ENCODE data around the gene COQ8B. TPM values are rescaled to one million over a fixed set of nuclear protein-coding genes. Genes with fewer than 3 reads are reported as not detected.

The COQ8B gene
- total RNA-seq, 1 donor from 2014 or later, result 38.5 TPM

DNA sequence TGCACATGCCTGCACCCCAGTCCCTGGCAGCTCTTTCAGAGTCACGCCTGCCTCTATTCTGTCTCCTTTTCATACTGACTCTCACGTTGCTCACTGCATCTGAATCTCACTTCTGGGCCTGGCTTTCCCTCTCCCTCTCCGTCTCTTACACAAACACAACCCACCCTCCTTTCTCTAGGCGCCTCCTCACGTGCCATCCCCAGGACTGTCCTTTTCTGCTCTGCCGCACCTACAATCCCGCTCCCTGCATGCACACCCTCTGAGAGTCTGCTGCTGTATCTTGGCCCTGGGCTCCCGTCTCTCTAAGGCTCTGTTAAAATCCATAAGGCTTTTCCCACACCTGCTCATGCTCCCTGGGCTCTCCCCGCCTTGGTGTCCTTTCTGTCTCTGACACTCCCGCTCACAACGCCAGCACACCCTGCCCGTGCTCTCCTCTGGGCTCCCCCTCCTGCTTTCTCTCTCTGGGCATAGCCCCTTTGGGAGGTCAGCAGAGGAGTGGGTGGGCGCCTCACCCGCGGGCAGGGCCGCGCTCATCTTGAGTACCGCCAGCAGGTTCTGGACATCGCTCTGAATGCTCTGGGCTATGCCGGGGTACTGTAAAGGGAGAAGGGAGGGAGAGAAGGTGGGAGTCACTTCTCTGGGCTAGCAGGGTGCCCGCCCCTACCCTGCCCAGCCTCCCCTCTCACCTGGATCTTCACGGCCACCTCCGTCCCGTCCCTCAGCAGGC lies 13.5 kb downstream of the COQ8B start:
- intact Hi-C loops (cut with micrococcal nuclease), result no loop called here
- ATAC-seq (ENCODE audit: low read depth) (no peak), DNase-seq (no peak)
- Mint-ChIP-seq H3K36me3 (ENCODE audit: low read depth) (peaks cover 68% of the 10 kb centered on the region), H3K9me3 (no peaks in the 10 kb centered on the region), H3K4me1 (no peaks in the 10 kb centered on the region), H3K27me3 (no peaks in the 10 kb centered on the region), H3K4me3 (no peak overlapping the region), H3K27ac (no peak overlapping the region)
- TF ChIP-seq, protein P1, sequence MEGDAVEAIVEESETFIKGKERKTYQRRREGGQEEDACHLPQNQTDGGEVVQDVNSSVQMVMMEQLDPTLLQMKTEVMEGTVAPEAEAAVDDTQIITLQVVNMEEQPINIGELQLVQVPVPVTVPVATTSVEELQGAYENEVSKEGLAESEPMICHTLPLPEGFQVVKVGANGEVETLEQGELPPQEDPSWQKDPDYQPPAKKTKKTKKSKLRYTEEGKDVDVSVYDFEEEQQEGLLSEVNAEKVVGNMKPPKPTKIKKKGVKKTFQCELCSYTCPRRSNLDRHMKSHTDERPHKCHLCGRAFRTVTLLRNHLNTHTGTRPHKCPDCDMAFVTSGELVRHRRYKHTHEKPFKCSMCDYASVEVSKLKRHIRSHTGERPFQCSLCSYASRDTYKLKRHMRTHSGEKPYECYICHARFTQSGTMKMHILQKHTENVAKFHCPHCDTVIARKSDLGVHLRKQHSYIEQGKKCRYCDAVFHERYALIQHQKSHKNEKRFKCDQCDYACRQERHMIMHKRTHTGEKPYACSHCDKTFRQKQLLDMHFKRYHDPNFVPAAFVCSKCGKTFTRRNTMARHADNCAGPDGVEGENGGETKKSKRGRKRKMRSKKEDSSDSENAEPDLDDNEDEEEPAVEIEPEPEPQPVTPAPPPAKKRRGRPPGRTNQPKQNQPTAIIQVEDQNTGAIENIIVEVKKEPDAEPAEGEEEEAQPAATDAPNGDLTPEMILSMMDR (IDR thresholded peaks at IDR 0.05), result no peak
- POLR2A ChIA-PET, result interaction anchor here (0.7 to 0.8 kb wide), 2 partner anchors 18 to 74 kb away, joined by 3 to 5 read pairs; no protein-coding TSS in a partner anchor
- CTCF ChIA-PET, result no interaction called here

DNA sequence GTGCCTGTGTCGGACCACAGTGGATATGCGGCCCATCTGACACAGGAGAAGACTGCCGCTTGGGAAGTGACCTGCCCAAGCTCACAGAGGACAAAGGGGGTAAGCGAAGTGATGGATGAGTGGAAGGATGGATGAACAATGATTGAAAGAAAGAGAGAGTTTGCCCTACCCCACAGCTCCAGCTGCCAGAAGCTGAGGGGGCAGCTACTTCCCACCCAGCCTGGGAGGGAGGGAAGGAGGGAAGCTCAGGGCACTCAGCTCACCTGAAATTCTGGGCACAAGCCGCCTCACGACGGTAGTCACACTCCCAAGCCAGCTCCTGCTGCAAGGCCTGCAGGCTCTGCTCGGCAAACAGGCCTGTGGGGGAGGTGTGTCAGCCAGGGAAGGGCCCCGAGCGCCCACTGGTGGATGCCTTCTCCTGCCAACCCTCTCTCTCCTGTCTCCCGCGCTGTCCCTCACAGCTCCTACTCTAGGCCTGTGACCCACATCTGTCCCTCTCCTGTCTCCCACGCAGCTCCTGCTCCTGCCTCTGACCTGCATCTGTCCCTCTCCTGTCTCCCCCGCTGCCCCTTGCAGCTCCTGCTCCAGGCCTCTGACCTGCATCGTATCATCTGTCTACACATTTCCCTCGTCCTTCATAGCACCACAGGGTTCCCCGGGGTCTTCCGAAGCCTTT lies 14.2 kb downstream of the COQ8B start:
- H3K4me3 Mint-ChIP-seq, result no peak overlapping the region
- ChIA-PET POLR2A (interaction anchor here (0.5 to 0.7 kb wide), 2 partner anchors 19 to 561 kb away, joined by 4 to 5 read pairs; partner anchors contain the start of gene HNRNPUL1), CTCF (no interaction called here)

DNA sequence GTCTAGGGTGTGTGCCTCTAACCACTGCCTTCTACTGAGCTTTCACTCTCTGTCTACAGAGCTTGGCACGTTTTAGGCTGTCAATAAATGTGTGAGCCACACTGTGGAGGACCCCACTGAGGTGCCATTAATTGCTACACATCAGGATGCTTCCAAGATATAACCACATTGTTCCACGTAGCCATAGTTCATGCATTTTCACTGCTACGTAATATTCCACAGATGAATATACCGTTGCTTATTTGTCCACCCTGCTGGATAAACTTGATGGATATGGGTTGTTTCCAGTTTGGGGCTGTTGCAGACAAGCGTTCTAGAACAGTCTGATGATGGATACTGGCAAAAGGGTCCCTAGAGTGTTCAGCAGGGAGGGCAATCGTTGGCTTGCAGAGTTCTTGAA lies 14.9 kb downstream of the COQ8B start:
- Mint-ChIP-seq H3K4me3 (no peak overlapping the region), H3K9me3 (no peaks in the 10 kb centered on the region), H3K4me1 (no peaks in the 10 kb centered on the region), H3K27me3 (no peaks in the 10 kb centered on the region), H3K27ac (no peak overlapping the region), H3K36me3 (ENCODE audit: low read depth) (peaks cover 59% of the 10 kb centered on the region)
- ATAC-seq (ENCODE audit: low read depth) (no peak), DNase-seq (no peak)
- intact Hi-C loops (cut with micrococcal nuclease), result no loop called here
- ChIA-PET POLR2A (no interaction called here), CTCF (no interaction called here)
- TF ChIP-seq, protein P1 (IDR thresholded peaks at IDR 0.05), result no peak

More for the DNA sequence above, 14.2 kb downstream of the COQ8B start:
- Mint-ChIP-seq H3K4me1 (no peaks in the 10 kb centered on the region), H3K27me3 (no peaks in the 10 kb centered on the region), H3K9me3 (no peaks in the 10 kb centered on the region), H3K27ac (no peak overlapping the region), H3K36me3 (ENCODE audit: low read depth) (peaks cover 64% of the 10 kb centered on the region)
- TF ChIP-seq, protein P1 (IDR thresholded peaks at IDR 0.05), result no peak
- no peak for DNase-seq
- intact Hi-C loops (cut with micrococcal nuclease), result no loop called here
- ATAC-seq (ENCODE audit: low read depth), result no peak

- Mint-ChIP-seq H3K9me3 (no peaks in the 10 kb centered on the region), H3K36me3 (ENCODE audit: low read depth) (peaks cover 56% of the 10 kb centered on the region), H3K4me3 (no peak overlapping the region), H3K27ac (no peak overlapping the region), H3K27me3 (no peaks in the 10 kb centered on the region), H3K4me1 (no peaks in the 10 kb centered on the region)
- POLR2A ChIA-PET, result interaction anchor here (0.9 to 1.8 kb wide), 2 partner anchors 9 to 78 kb away, joined by 4 to 7 read pairs; partner anchors contain the start of genes NUMBL and RAB4B
- intact Hi-C loops (cut with micrococcal nuclease), result no loop called here
- TF ChIP-seq, protein P1 (IDR thresholded peaks at IDR 0.05), result no peak
- CTCF ChIA-PET, result no interaction called here
- no peak for DNase-seq
- ATAC-seq (ENCODE audit: low read depth), result no peak
Observed at GRCh38 chr19:40700083-40700482, 16.6 kb downstream of the COQ8B start.

DNA sequence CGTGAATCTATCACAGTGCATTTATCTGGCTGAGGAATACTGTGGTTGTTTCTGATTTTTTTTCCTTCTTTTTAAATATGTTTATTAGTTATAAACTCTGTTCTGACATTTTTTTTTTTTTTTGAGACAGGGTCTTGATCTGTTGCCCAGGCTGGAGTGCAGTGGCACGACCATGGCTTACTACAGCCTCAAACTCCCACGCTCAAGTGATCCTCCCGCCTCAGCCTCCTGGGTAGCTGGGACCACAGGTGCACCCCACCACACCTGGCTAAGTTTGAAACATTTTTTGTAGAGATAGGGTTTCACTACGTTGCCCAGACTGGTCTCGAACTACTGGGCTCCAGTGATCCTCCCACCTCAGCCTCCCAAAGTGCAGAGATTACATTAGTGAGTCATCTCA lies 19.7 kb downstream of the COQ8B start:
- ATAC-seq (ENCODE audit: low read depth) (no peak), DNase-seq (no peak)
- no peaks in the 10 kb centered on the region for H3K9me3 Mint-ChIP-seq
- TF ChIP-seq, protein P1 (IDR thresholded peaks at IDR 0.05), result no peak
- no peak overlapping the region for H3K27ac Mint-ChIP-seq
- POLR2A ChIA-PET, result interaction anchor here (0.7 kb wide), 1 partner anchor 130 kb away, joined by 5 read pairs; no protein-coding TSS in a partner anchor
- CTCF ChIA-PET, result no interaction called here
- no peaks in the 10 kb centered on the region for H3K27me3 Mint-ChIP-seq
- H3K36me3 Mint-ChIP-seq (ENCODE audit: low read depth), result peaks cover 44% of the 10 kb centered on the region
- no peaks in the 10 kb centered on the region for H3K4me1 Mint-ChIP-seq
- intact Hi-C loops (cut with micrococcal nuclease), result no loop called here
- H3K4me3 Mint-ChIP-seq, result no peak overlapping the region

All from activated B cell treated with CpG ODN at 0.5 μM for 24 hours (primary cell).